Activated CD4-positive, alpha-beta T cell treated with anti-CD3 and anti-CD28 coated beads for 36 hours (primary cell): ENCODE data around the gene PRR15. TPM values are rescaled to one million over a fixed set of nuclear protein-coding genes. Genes with fewer than 3 reads are reported as not detected.

Experiments used
- ATAC-seq: fragments of 200-7000 bp; cut with Tn5 transposase; one replicate; pipeline ENCODE4 v1.10.0; 2021; ENCODE audit warnings: mild to moderate bottlenecking, moderate library complexity
- CTCF ChIA-PET: fragments of 350-600 bp; sonication (Branson Sonifier 250); formaldehyde crosslinking; loops from one replicate; lab custom pipeline; 2021; ENCODE audit warnings: antibody characterized with exemption; lab: Charles Lee
- POLR2A ChIA-PET: fragments of 350-600 bp; sonication (Branson Sonifier 250); formaldehyde crosslinking; loops from one replicate; lab custom pipeline; 2021; ENCODE audit warnings: antibody characterized with exemption, inconsistent platforms; lab: Charles Lee
- DNase-seq: peaks from one replicate; pipeline ENCODE4 v3.0.0-alpha.2; 2020
- H3K27ac Mint-ChIP-seq: one replicate; pipeline ENCODE4 v1.8.0; 2021; ENCODE audit warnings: mixed read lengths
- H3K27me3 Mint-ChIP-seq: one replicate; pipeline ENCODE4 v1.8.0; 2021; ENCODE audit warnings: mixed read lengths
- H3K36me3 Mint-ChIP-seq: one replicate; pipeline ENCODE4 v1.8.0; 2021; ENCODE audit warnings: low read depth, mixed read lengths
- H3K4me1 Mint-ChIP-seq: one replicate; pipeline ENCODE4 v1.8.0; 2021; ENCODE audit warnings: mixed read lengths
- H3K4me3 Mint-ChIP-seq: one replicate; pipeline ENCODE4 v1.8.0; 2021; ENCODE audit warnings: mild to moderate bottlenecking, moderate library complexity, mixed read lengths
- H3K9me3 Mint-ChIP-seq: one replicate; pipeline ENCODE4 v1.8.0; 2021; ENCODE audit warnings: low read depth, mixed read lengths
- intact Hi-C, 2 experiments: fragments of 100-400 bp; cut with DNase I in 1 of 2; cut with micrococcal nuclease in 1 of 2; formaldehyde crosslinking; loops; one replicate each; pipeline versions ENCODE4 v1.14.2 to v1.15.1; 2022 to 2024; cut with DNase I, micrococcal nuclease
- total RNA-seq, 2 experiments: library from RNA; stranded (reverse); gene quantifications; one replicate each; pipeline ENCODE4 v1.2.3, GENCODE V29; 2021

The PRR15 gene
- total RNA-seq, 2 experiments from 2014 or later = not detected

DNA sequence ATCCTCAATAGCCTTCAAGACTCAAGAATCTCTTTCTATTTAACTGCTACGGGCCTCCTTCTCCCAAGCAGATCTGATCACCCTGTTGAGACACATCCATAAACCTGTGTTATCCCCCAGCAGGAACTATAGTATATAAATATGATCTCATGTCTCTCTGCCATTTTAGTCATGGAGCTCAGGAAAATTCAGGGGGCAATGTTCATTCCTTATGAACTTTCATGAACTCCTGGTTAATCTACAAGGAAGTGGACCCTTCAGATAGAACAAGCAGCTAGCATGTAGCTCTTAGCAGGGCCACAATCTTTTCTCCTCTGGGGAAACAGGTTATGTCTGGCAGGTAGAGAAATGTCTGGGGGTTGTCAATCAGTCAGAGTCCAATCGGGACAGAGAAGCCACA is 8.9 kb downstream of the PRR15 start:
- Mint-ChIP-seq H3K9me3 (peaks cover 8% of the 10 kb centered on the region), H3K27ac (no peak overlapping the region), H3K4me1 (no peaks in the 10 kb centered on the region), H3K36me3 (peaks cover 2% of the 10 kb centered on the region), H3K4me3 (no peak overlapping the region), H3K27me3 (peaks cover 38% of the 10 kb centered on the region)
- ChIA-PET POLR2A (no interaction called here), CTCF (no interaction called here)
- DNase-seq (no peak), ATAC-seq (no peak)
- intact Hi-C loops = no loop called here

DNA sequence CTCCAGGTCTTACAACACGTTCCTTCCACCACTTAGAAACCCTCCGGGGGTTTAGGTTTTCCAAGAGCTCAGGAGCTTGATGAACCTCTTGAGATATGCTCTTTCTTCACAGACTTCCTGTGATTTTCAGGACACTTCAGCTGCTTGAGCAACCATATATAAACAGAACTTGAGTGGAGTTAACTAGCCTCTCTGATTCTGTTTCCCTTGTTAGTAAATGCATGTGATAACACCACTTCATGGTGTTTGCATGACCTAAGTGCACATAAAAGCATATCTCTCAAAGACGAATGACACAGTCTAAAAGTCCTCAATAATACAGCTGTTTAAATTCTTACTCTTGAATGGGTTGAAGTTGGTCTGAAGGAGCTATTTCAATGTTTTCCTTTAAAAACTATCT is 9.9 kb downstream of the PRR15 start:
- no peak overlapping the region for H3K27ac Mint-ChIP-seq
- DNase-seq = no peak
- ChIA-PET CTCF (no interaction called here), POLR2A (no interaction called here)
- H3K9me3 Mint-ChIP-seq = peaks cover 10% of the 10 kb centered on the region
- no peak overlapping the region for H3K4me3 Mint-ChIP-seq
- no peak for ATAC-seq
- peaks cover 33% of the 10 kb centered on the region for H3K27me3 Mint-ChIP-seq
- no peaks in the 10 kb centered on the region for H3K4me1 Mint-ChIP-seq
- intact Hi-C loops = no loop called here
- peaks cover 2% of the 10 kb centered on the region for H3K36me3 Mint-ChIP-seq

DNA sequence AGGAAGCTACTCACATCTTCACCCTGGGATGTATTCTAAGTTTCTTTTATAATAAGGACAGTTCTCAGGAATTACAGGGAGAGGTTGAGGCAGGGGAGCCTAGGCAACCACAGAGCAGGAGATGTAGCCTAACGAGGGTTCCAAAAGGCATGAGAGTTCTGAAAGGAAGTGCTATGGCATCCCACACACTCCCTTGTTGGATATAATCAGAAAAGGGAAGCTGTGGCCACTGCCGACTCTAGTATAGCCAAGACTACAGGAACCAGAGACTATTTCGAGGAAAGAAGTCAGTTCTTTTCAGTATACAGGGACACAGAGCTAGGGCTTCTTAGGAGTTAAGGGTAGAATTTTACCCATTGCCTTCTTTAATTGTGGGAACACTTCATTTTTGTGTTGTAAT is 11.0 kb downstream of the PRR15 start:
- no peaks in the 10 kb centered on the region for H3K4me1 Mint-ChIP-seq
- ChIA-PET POLR2A (no interaction called here), CTCF (no interaction called here)
- no peak for DNase-seq
- peaks cover 10% of the 10 kb centered on the region for H3K9me3 Mint-ChIP-seq
- H3K36me3 Mint-ChIP-seq = peaks cover 2% of the 10 kb centered on the region
- H3K27me3 Mint-ChIP-seq = peaks cover 29% of the 10 kb centered on the region
- H3K27ac Mint-ChIP-seq = no peak overlapping the region
- H3K4me3 Mint-ChIP-seq = no peak overlapping the region
- intact Hi-C loops = no loop called here
- no peak for ATAC-seq

DNA sequence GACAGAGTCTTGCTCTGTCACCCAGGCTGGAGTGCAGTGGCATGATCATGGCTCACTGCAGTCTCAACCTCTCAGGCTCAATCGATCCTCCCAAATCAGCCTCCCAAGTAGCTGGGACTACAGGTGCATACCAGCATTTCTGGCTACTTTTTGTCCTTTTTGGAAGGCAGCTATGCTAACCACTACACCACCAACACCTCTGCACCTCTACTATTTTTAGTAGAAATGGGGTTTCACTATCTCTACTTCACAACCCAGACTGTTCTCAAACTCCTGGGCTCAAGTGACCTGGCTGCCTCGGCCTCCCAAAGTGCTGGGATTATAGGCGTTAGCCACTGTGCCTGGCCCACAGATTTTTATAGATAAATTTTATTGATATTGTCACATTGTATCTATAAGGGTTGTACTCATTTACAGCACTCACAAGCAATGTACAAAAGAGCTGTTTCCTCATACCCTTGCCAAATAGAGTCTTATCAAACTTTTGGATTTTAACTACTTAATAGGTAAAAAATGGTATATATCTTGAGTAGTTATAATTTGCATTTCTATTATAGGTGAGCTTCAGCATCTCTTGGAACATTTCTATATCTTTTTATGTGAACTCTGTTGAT is 23.7 kb downstream of the PRR15 start:
- Mint-ChIP-seq H3K27ac (no peak overlapping the region), H3K9me3 (no peaks in the 10 kb centered on the region), H3K4me3 (no peak overlapping the region), H3K27me3 (peaks cover 5% of the 10 kb centered on the region), H3K36me3 (no peaks in the 10 kb centered on the region), H3K4me1 (peaks cover 8% of the 10 kb centered on the region)
- CTCF ChIA-PET = no interaction called here
- DNase-seq (no peak), ATAC-seq (no peak)
- intact Hi-C loops = no loop called here
- POLR2A ChIA-PET = no interaction called here

DNA sequence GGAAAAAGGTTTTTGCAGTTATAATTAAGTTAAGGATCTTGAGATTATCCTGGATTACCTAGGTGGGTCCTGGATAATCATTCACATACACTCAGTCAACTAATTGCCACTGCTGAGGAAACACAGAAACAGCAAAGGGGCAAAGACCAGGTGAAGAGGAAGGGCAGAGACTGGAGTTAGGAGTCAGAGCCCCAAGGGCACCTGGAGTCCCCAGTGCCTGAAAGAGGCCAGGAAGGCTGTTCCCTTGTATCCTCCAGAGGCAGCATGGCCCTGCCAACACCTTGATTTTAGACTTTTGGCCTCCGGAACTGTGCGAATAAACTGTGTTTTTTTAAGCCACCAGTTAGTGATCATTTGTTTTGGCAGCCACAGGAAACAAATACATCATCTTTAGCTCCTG is 24.6 kb downstream of the PRR15 start:
- H3K36me3 Mint-ChIP-seq = no peaks in the 10 kb centered on the region
- H3K4me3 Mint-ChIP-seq = no peak overlapping the region
- H3K27me3 Mint-ChIP-seq = peaks cover 5% of the 10 kb centered on the region
- DNase-seq (no peak), ATAC-seq (no peak)
- intact Hi-C loops = no loop called here
- no peaks in the 10 kb centered on the region for H3K9me3 Mint-ChIP-seq
- ChIA-PET POLR2A (no interaction called here), CTCF (interaction anchor here (0.6 to 0.8 kb wide), 2 partner anchors 48 to 698 kb away, joined by 3 read pairs; no protein-coding TSS in a partner anchor)
- peak overlapping the region; percentile 72 for H3K27ac Mint-ChIP-seq
- peaks cover 8% of the 10 kb centered on the region for H3K4me1 Mint-ChIP-seq

DNA sequence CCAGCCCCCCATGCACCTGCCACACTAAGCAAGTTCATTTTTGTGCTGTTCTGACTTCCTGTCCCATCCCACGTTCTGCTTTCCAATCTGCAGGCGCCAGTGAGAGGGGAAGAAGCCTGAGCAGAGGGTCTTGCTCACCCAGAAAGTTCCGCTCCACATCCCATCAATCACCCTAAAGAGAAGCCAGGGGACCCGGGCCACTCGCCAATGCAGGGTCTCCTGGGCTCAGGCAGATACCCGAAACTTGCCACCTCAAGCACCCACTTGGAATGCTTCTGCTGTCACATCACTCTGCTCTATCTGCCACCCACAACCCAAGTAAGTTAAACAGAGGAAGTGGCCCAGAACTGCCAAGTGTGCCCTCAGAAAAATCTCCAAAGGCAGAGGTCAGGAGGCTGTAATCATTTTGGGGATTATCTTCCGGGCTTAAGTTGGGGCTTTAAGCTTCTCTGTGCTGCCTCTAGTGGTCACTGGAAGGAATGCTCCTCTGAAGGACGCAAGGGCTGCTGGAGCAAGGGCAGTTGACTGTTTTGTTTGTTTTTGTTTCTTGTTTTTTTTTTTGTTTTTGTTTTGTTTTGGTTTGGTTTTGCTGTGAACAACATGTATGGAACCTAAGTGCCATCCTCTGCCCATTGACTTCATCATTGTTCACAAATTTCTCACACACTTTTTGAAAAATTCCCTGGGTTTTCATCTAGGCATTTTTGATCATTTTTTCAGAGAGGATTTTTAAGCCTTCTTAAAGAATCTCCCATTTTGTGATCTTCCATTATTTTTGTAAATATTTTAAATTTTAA is 25.5 kb downstream of the PRR15 start:
- intact Hi-C loops = no loop called here
- ChIA-PET POLR2A (no interaction called here), CTCF (interaction anchor here (0.7 to 0.8 kb wide), 2 partner anchors 34 to 49 kb away, joined by 3 read pairs; no protein-coding TSS in a partner anchor)
- Mint-ChIP-seq H3K9me3 (no peaks in the 10 kb centered on the region), H3K4me1 (peaks cover 8% of the 10 kb centered on the region), H3K4me3 (peak overlapping the region; percentile 18), H3K36me3 (no peaks in the 10 kb centered on the region), H3K27me3 (peaks cover 5% of the 10 kb centered on the region), H3K27ac (peak overlapping the region; percentile 40)
- DNase-seq = peak; percentile 56
- peak; percentile 74 for ATAC-seq

DNA sequence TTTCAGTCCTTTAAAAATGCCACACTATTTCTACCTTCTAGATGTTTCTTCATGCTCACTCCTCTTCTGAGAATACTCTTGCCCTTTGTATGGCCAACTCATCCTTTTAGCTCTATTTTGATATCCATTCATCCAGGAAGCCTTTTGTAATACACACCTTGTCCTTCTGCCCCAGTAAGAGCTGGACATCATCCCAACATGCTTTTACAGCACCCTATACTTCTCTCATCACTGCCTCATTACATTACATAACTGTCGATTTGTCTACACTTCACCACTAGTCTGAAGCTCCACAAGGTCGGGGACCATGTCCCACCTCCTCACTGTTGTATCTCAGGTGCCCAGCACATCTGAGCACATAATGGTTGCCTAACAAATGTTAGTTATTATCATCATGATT is 29.2 kb downstream of the PRR15 start:
- no peaks in the 10 kb centered on the region for H3K36me3 Mint-ChIP-seq
- H3K4me1 Mint-ChIP-seq = peaks cover 8% of the 10 kb centered on the region
- ChIA-PET CTCF (interaction anchor here (1.4 kb wide), 1 partner anchor 28 kb away, joined by 3 read pairs; no protein-coding TSS in a partner anchor), POLR2A (no interaction called here)
- ATAC-seq (no peak), DNase-seq (no peak)
- intact Hi-C loops = no loop called here
- H3K4me3 Mint-ChIP-seq = no peak overlapping the region
- H3K9me3 Mint-ChIP-seq = no peaks in the 10 kb centered on the region
- no peak overlapping the region for H3K27ac Mint-ChIP-seq
- peaks cover 5% of the 10 kb centered on the region for H3K27me3 Mint-ChIP-seq

DNA sequence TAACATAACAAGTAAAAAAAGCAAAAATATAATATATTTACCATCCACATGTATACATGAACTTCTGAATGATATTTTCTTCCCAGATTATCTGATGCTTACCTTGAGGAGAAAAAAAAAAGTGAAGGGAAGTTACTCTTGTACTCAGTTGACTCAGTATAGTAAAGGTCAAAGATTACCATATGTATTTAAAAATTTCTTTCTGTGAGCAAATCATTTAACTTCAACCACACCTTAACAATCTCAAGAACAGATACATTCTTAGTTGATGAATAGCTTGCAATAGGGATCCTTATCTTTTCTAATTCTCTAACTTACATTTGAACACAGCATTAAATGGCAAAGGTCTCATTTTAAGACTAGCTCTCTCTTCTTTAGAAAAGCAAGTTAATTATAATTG is 29.8 kb downstream of the PRR15 start:
- ChIA-PET CTCF (interaction anchor here (0.6 to 1.4 kb wide), 2 partner anchors 27 to 168 kb away, joined by 3 read pairs; no protein-coding TSS in a partner anchor), POLR2A (no interaction called here)
- Mint-ChIP-seq H3K9me3 (no peaks in the 10 kb centered on the region), H3K27me3 (peaks cover 4% of the 10 kb centered on the region), H3K4me3 (no peak overlapping the region), H3K27ac (no peak overlapping the region), H3K36me3 (no peaks in the 10 kb centered on the region), H3K4me1 (peaks cover 7% of the 10 kb centered on the region)
- intact Hi-C loops = no loop called here
- DNase-seq (no peak), ATAC-seq (no peak)

DNA sequence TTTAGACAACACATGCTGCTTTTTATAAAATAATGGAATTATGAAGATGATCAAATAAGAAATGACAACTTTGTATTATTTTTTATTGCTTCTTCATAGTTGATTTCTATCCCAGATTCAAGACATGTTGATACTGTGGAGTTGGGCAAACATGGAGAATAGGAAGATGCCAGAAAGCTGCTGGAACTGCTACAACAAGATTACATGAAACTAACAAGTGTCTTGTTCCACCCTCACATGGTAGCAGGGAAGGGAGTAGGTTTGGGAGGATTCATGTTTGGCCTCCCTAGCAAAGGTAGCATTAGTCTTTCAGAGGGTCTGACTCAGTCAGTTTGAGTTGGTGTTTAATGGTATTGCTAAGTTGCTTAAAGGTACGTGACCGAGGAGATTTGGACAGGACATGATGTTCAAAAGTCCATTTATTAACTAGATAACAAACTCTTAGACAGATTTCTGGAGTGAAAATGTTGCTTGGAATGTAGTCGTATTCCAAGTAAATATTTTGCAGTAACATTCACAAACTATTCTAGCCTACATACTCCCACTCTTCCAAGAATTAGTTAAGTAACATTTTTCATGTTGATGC is 33.1 kb downstream of the PRR15 start:
- H3K27me3 Mint-ChIP-seq = peaks cover 5% of the 10 kb centered on the region
- no peak overlapping the region for H3K27ac Mint-ChIP-seq
- ChIA-PET POLR2A (no interaction called here), CTCF (interaction anchor here (0.6 kb wide), 1 partner anchor 26 kb away, joined by 3 read pairs; no protein-coding TSS in a partner anchor)
- H3K9me3 Mint-ChIP-seq = no peaks in the 10 kb centered on the region
- H3K36me3 Mint-ChIP-seq = no peaks in the 10 kb centered on the region
- H3K4me3 Mint-ChIP-seq = no peak overlapping the region
- ATAC-seq (no peak), DNase-seq (no peak)
- H3K4me1 Mint-ChIP-seq = no peaks in the 10 kb centered on the region
- intact Hi-C loops = no loop called here

DNA sequence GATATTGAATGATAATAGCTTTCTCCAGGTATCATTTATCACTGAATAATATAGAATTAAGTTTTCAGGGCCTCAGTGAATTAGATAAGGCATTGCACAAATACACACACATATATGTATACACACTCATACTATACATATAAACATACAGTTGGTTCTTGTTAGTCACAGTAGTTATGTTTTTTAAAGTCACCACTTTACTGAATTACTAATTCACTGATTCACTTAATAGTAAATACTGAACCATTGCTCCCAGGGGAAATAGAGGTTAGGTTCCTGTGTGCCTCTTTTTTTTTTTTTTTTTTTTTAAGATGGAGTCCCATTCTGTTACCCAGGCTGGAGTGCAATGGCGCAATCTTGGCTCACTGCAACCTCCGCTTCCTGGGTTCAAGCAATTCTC is 33.6 kb downstream of the PRR15 start:
- intact Hi-C loops = no loop called here
- no peak for ATAC-seq
- Mint-ChIP-seq H3K36me3 (no peaks in the 10 kb centered on the region), H3K27me3 (peaks cover 5% of the 10 kb centered on the region), H3K4me3 (no peak overlapping the region), H3K9me3 (no peaks in the 10 kb centered on the region), H3K4me1 (no peaks in the 10 kb centered on the region), H3K27ac (no peak overlapping the region)
- DNase-seq = no peak
- ChIA-PET POLR2A (no interaction called here), CTCF (no interaction called here)

DNA sequence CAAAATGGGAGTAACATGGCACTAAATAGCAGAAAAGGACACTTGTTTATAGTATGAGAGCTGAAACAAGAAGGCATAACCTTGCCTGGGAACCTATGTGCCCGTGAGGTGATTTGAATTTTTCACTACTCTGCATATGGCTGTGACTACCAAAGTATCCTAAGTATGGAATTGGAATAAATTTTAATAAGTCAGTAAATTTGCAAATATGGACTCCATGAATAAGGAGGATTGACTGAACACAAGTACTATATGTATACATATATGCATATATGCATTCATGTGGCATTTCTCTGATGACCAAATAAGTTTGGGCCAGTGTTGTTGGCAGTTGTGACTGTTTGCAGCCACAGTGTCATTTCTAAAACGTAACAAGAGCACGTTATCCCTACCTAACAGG is 34.5 kb downstream of the PRR15 start:
- no peaks in the 10 kb centered on the region for H3K4me1 Mint-ChIP-seq
- H3K36me3 Mint-ChIP-seq = no peaks in the 10 kb centered on the region
- ATAC-seq (no peak), DNase-seq (no peak)
- ChIA-PET POLR2A (no interaction called here), CTCF (no interaction called here)
- no peaks in the 10 kb centered on the region for H3K9me3 Mint-ChIP-seq
- no peak overlapping the region for H3K4me3 Mint-ChIP-seq
- intact Hi-C loops = no loop called here
- no peak overlapping the region for H3K27ac Mint-ChIP-seq
- H3K27me3 Mint-ChIP-seq = peaks cover 5% of the 10 kb centered on the region

DNA sequence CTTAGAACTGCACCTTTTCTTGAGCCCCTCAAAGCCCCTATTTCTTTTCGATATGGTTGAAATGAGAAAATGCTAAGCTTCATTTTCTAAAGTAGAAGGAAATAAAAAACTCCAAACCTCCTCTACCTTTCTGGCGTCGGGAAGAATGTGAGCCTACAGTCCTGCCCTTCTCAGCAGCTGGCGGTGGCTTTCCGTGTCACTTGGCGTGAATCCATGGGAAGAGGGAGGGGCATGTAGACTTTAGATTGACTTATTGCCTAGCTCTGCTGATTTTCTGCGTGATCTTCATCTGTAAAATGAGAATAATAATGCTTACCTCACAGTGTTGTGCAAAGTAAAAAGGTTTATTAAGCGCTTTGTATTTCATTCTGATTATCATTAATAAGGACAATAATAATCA is 35.0 kb downstream of the PRR15 start:
- no peak overlapping the region for H3K27ac Mint-ChIP-seq
- no peak for DNase-seq
- no peak for ATAC-seq
- no peaks in the 10 kb centered on the region for H3K36me3 Mint-ChIP-seq
- ChIA-PET POLR2A (no interaction called here), CTCF (no interaction called here)
- peaks cover 5% of the 10 kb centered on the region for H3K27me3 Mint-ChIP-seq
- H3K4me1 Mint-ChIP-seq = no peaks in the 10 kb centered on the region
- H3K4me3 Mint-ChIP-seq = no peak overlapping the region
- no peaks in the 10 kb centered on the region for H3K9me3 Mint-ChIP-seq
- intact Hi-C loops = no loop called here
